NCI-H460 (cell line): ENCODE results near the gene SLC24A5. TPM values are rescaled to one million over a fixed set of nuclear protein-coding genes. Genes with fewer than 3 reads are reported as not detected.

Experiments used
- DNase-seq: peaks from one replicate; pipeline ENCODE4 v3.0.0-alpha.2; 2016; ENCODE audit warnings: low read depth; ENCODE audit errors: extremely low read depth
- total RNA-seq: library from RNA; depleted of rRNA; stranded (reverse); fragments of >200 nt; shearing (Covaris generic); gene quantifications from 2 replicates; pipeline ENCODE4 v1.2.3, GENCODE V29; 2014

Gene SLC24A5
- total RNA-seq, 1 experiment from 2014 or later = not detected

GRCh38 chr15:48109856-48110531, 10.8 kb upstream of the SLC24A5 start:
- DNase-seq = no peak

GRCh38 chr15:48112242-48112641, 8.5 kb upstream of the SLC24A5 start:
- DNase-seq = peak; percentile 24

- DNase-seq = no peak
These were observed 1.5 kb upstream of the SLC24A5 start for GRCh38 chr15:48119277-48119676.

GRCh38 chr15:48121849-48122248, 1.1 kb downstream of the SLC24A5 start:
- no peak for DNase-seq

GRCh38 chr15:48126667-48127355, 6.0 kb downstream of the SLC24A5 start:
- no peak for DNase-seq

GRCh38 chr15:48131324-48131723, 10.5 kb downstream of the SLC24A5 start:
- no peak for DNase-seq

- no peak for DNase-seq
These were observed 12.1 kb downstream of the SLC24A5 start for GRCh38 chr15:48132874-48133273.

- DNase-seq = no peak
These were observed 23.1 kb downstream of the SLC24A5 start for GRCh38 chr15:48143856-48144255.

- no peak for DNase-seq
These were observed 24.1 kb downstream of the SLC24A5 start for GRCh38 chr15:48144889-48145288.

- no peak for DNase-seq
These were observed 25.1 kb downstream of the SLC24A5 start for GRCh38 chr15:48145923-48146322.

GRCh38 chr15:48147358-48147757, 26.6 kb downstream of the SLC24A5 start:
- no peak for DNase-seq

GRCh38 chr15:48149858-48150257, 29.1 kb downstream of the SLC24A5 start:
- DNase-seq = no peak

- DNase-seq = no peak
These were observed 32.7 kb downstream of the SLC24A5 start for GRCh38 chr15:48153526-48153925.

GRCh38 chr15:48168616-48169015, 47.8 kb downstream of the SLC24A5 start:
- DNase-seq = no peak

GRCh38 chr15:48170981-48171380, 50.2 kb downstream of the SLC24A5 start:
- DNase-seq = no peak

- DNase-seq = no peak
These were observed 54.3 kb downstream of the SLC24A5 start for GRCh38 chr15:48175126-48175525.

- no peak for DNase-seq
These were observed 55.3 kb downstream of the SLC24A5 start for GRCh38 chr15:48176112-48176511.

- DNase-seq = no peak
These were observed 56.2 kb downstream of the SLC24A5 start for GRCh38 chr15:48176957-48177356.

GRCh38 chr15:48177383-48177765, 56.6 kb downstream of the SLC24A5 start:
- peak; percentile 21 for DNase-seq

- peak; percentile 63 for DNase-seq
These were observed 57.2 kb downstream of the SLC24A5 start, which contains the start of gene MYEF2 for GRCh38 chr15:48177766-48178647. MYEF2 (minus strand) TSS chr15:48178295; CDS start chr15:48178237, 58 bp downstream.

GRCh38 chr15:48178648-48178931, 57.8 kb downstream of the SLC24A5 start:
- no peak for DNase-seq

- no peak for DNase-seq
These were observed 62.0 kb downstream of the SLC24A5 start for GRCh38 chr15:48182749-48183148.
